Retinal pigment epithelial cell (primary cell): ENCODE data around the gene DPP9.
"Not testable (repeated sequence)": the region's sequence is repeated elsewhere in the genome, so short reads cannot be mapped to it uniquely, and the experiment has no call there.

ENCODE experiments used
- DNase-seq: peaks from one replicate; pipeline ENCODE4 v3.0.0-alpha.2; 2010; ENCODE audit warnings: low read depth
- H3K4me3 ChIP-seq: 2 replicates; pipeline ENCODE4 v1.5.1; 2011; ENCODE audit warnings: mild to moderate bottlenecking, low read length, control low read depth, moderate library complexity
- TF ChIP-seq, protein P1 (sequence below): conservative IDR thresholded peaks from 2 replicates; pipeline ENCODE4 v1.5.1; 2011; ENCODE audit warnings: low read depth, low read length, control low read depth, inconsistent platforms

Gene DPP9

GRCh38 chr19:4715529-4716221 lies 8.0 kb downstream of the DPP9 start:
- no peak for DNase-seq
- no peak overlapping the region for H3K4me3 ChIP-seq
- TF ChIP-seq, protein P1, sequence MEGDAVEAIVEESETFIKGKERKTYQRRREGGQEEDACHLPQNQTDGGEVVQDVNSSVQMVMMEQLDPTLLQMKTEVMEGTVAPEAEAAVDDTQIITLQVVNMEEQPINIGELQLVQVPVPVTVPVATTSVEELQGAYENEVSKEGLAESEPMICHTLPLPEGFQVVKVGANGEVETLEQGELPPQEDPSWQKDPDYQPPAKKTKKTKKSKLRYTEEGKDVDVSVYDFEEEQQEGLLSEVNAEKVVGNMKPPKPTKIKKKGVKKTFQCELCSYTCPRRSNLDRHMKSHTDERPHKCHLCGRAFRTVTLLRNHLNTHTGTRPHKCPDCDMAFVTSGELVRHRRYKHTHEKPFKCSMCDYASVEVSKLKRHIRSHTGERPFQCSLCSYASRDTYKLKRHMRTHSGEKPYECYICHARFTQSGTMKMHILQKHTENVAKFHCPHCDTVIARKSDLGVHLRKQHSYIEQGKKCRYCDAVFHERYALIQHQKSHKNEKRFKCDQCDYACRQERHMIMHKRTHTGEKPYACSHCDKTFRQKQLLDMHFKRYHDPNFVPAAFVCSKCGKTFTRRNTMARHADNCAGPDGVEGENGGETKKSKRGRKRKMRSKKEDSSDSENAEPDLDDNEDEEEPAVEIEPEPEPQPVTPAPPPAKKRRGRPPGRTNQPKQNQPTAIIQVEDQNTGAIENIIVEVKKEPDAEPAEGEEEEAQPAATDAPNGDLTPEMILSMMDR, result no peak

DNA sequence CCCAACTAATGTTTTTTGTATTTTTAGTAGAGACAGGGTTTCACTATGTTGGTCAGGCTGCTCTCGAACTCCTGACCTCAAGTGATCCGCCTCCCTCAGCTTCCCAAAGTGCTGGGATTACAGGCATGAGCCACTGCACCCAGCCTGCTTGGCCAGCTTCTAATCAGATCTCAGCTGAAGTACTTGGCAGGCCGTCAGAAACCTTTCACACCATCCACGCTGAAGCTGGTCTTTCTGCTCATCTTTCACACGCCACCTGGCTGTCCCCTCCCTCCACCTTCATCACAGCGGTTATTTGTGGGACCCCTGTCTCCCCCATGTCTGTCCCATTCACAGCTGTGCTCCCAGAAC lies 8.5 kb downstream of the DPP9 start:
- not testable (repeated sequence) for DNase-seq, H3K4me3 ChIP-seq

DNA sequence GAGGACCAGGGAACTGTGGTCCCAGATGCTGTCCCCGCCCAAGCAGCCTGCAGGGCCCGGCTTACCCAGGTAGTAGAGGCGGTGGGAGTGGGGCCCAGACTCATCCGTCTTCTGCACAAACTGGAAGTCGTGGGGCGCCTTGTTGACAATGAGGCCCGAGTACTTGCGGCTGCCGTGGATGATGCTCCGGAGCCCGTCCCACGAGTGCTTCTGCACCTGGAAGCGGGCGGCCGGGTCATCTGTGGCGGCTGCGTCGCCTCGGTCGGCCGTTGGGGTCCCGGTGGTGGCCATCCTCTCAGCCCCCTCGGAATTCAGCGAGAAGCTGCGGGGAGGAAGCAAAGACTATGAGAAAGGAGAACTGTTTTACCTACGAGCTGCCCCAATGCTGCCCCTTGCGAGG lies 9.6 kb downstream of the DPP9 start:
- TF ChIP-seq, protein P1, result no peak
- DNase-seq, result no peak
- no peak overlapping the region for H3K4me3 ChIP-seq

DNA sequence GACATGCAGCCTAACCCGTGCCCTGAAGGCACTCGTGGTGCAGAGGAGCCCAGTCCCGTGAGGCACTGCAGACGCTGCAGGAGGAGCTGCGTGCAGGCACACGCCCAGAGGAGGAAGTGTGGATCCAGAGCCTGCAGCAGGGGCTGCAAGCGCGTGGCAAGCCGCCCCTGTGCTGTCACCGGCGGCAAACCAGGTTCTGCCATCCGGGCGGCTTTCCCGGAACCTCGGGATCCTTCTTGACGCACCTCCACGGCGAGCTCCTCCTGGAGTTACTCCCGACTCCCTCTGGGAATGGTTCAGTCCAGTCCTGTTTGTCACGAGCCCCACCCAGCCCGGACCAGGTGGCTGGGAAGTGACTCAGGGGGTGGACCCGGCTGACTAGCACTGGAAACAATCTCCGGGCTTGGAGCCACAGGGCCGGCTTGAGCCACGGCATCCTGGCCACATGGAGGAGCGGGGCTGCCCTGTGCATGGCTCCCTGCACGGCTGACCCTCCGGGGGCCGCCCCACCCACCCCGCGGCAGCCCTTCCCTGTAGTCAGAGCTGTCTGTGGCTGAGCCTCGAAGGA lies 10.2 kb downstream of the DPP9 start:
- H3K4me3 ChIP-seq, result no peak overlapping the region
- peak; percentile 92 for DNase-seq
- TF ChIP-seq, protein P1, result no peak

GRCh38 chr19:4712771-4713170 lies 10.9 kb downstream of the DPP9 start:
- DNase-seq, result no peak
- no peak overlapping the region for H3K4me3 ChIP-seq
- TF ChIP-seq, protein P1, result no peak

- no peak overlapping the region for H3K4me3 ChIP-seq
- TF ChIP-seq, protein P1, result no peak
- no peak for DNase-seq
Observed at GRCh38 chr19:4711211-4711610, 12.4 kb downstream of the DPP9 start.

GRCh38 chr19:4710281-4710600 lies 13.4 kb downstream of the DPP9 start:
- no peak for DNase-seq
- TF ChIP-seq, protein P1, result no peak
- H3K4me3 ChIP-seq, result no peak overlapping the region
